Gastrocnemius medialis (tissue), 4 donors: Measurements from ENCODE around the gene RFC1. TPM values are rescaled to one million over a fixed set of nuclear protein-coding genes. Genes with fewer than 3 reads are reported as not detected.

ENCODE experiments used
- ATAC-seq, 2 donors: fragments of 150-250 bp; one replicate each; pipeline ENCODE4 v1.9.1; 2016
- DNase-seq, 2 donors: peaks; one replicate each; pipeline ENCODE4 v3.0.0-alpha.2; 2019
- H3K27ac ChIP-seq, 4 donors: fragments of 200-600 bp; sonication (generic); 1 replicate in 1 of 4; 2 replicates in 3 of 4; pipeline ENCODE4 v1.5.1; 2016 to 2018; ENCODE audit warnings: mild to moderate bottlenecking in 2 of 4, moderate library complexity in 1 of 4
- H3K27me3 ChIP-seq, 3 donors: fragments of 200-600 bp; sonication (generic) in 2 of 3; 1 replicate in 1 of 3; 2 replicates in 2 of 3; pipeline versions ENCODE4 v1.5.1 to v1.6.0; 2016 to 2019; ENCODE audit warnings: mild to moderate bottlenecking in 1 of 3, moderate library complexity in 1 of 3
- H3K36me3 ChIP-seq, 2 donors: fragments of 200-600 bp; sonication (generic) in 1 of 2; one replicate each; pipeline ENCODE4 v1.5.1; 2017 to 2018
- H3K4me1 ChIP-seq, 2 donors: fragments of 200-600 bp; sonication (generic) in 1 of 2; one replicate each; pipeline ENCODE4 v1.5.1; 2016 to 2017; ENCODE audit warnings: mild to moderate bottlenecking in 2 of 2
- H3K4me3 ChIP-seq, 4 donors: fragments of 200-600 bp; sonication (generic) in 3 of 4; 1 replicate in 1 of 4; 2 replicates in 3 of 4; pipeline ENCODE4 v1.5.1; 2016 to 2019; ENCODE audit warnings: mild to moderate bottlenecking in 2 of 4
- H3K9me3 ChIP-seq, 3 donors: fragments of 200-600 bp; sonication (generic) in 2 of 3; 1 replicate in 1 of 3; 2 replicates in 2 of 3; pipeline ENCODE4 v1.5.1; 2016 to 2019
- CTCF ChIP-seq, 5 experiments: fragments of 450-650 bp in 3 of 5; fragments of 200-600 bp in 2 of 5; sonication (generic) in 2 of 5; IDR thresholded peaks in 4 of 5; conservative IDR thresholded peaks in 1 of 5; 1 replicate in 4 of 5; 2 replicates in 1 of 5; pipeline ENCODE4 v1.5.1; 2016 to 2019; ENCODE audit warnings: antibody characterized with exemption in 5 of 5, mild to moderate bottlenecking in 3 of 5, moderate library complexity in 3 of 5
- POLR2A ChIP-seq, 2 donors: fragments of 450-650 bp; IDR thresholded peaks; one replicate each; pipeline ENCODE4 v1.6.1; 2017; ENCODE audit warnings: antibody characterized with exemption in 2 of 2, mild to moderate bottlenecking in 2 of 2, moderate library complexity in 2 of 2
- in situ Hi-C, 4 donors: fragments of 200-750 bp; cut with MboI; loops; one replicate each; pipeline versions ENCODE4 v1.15.0 to v1.8.0; 2017; ENCODE audit warnings: low sequenced_read_pairs in 4 of 4
- intact Hi-C: fragments of 100-400 bp; cut with DNase I; formaldehyde crosslinking; loops from one replicate; pipeline ENCODE4 v1.15.1; 2023; ENCODE audit warnings: low total_unique reads
- total RNA-seq, 4 donors: library from RNA; depleted of rRNA; stranded (reverse); fragments of >200 nt; gene quantifications; one replicate each; pipeline versions ENCODE4 v1.1.0 to v1.2.3, GENCODE V29; 2016

RFC1 gene
- total RNA-seq, 4 donors from 2014 or later: 13.9 to 47.9 (median 21.6) TPM

DNA sequence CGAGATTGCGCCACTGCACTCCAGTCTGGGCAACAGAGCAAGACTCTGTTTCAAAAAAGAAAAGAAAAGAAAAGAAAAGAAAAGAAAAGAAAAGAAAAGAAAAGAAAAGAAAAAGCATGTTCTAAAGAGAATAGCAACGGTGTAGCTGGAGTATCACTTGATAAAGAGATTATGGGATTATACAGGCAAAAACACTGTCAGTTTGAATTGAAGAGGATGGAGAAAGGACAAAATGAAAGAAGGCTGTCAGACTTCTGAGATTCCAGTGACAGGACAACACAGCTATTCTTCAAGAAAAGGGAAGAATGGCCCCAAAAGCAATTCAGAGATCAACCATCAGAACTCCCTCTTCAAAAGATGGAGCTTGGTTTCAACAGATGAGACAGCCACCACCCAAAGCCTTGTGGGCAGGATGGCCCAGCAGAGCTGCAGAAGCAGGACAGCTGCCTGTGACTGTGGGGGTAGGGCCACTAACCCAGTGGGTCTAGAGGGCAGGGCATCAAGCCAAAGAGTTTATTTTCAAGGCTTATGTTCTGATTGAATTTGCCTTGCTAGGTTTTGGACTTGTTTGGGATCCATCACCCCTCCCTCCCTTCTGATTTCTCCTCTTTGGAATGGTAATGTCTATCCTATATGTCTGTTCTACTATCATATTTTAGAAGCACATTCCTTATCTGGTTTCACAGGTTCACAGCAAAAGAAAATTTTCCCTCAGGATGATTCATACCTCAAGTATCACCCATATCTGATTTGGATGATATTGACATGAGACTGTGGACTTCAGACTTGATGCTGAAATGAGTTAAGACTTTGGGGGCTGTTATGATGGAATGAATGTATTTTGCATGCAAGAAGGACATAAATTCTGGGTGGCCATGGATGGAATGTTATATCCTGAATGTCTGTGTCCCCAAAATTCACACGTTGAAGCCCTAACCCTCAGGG is 17.5 kb downstream of the RFC1 start:
- peaks cover 0 to 15% of the 10 kb centered on the region in 2 donors for H3K36me3 ChIP-seq
- TF ChIP-seq CTCF (IDR thresholded peaks at IDR 0.05 in 4 of 5, conservative IDR thresholded peaks at IDR 0.05 in 1 of 5) (no peak), POLR2A (IDR thresholded peaks at IDR 0.05) (no peak)

DNA sequence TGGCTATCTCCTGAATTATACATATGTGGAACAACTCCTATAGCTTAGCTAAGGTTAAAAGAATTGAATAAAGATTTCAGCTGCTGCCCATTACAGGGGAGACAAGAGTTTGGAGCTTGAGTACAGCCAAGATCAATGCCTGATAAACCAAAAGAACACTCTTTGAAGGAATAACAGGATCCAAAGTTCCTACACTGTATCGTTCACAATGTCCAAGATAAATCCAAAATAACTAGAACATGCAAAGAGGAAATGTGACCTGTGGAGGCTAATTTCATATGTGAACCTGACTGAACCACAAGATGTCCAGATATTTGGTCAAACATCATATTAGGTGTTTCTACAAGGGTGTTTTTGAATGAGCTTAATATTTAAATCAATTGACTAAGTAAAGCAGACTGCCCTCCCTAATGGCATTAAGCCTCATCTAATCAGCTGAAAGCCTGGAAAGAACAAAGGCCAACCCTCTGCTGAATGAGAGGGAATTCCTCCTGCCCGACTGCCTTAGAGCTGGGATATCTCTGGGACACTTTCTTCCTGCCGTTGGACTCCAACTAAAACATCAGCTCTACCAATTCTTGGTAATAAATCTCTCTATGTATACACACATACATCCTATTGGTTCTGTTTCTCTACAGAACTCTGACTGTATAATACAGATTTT is 19.2 kb downstream of the RFC1 start:
- Histone ChIP-seq H3K9me3 (no peaks in the 10 kb centered on the region), H3K27ac (no peak overlapping the region), H3K4me1 (no peaks in the 10 kb centered on the region), H3K36me3 (peaks cover 0 to 15% of the 10 kb centered on the region in 2 donors), H3K4me3 (no peak overlapping the region), H3K27me3 (no peaks in the 10 kb centered on the region)
- DNase-seq (no peak), ATAC-seq (no peak)
- intact Hi-C loops (no loop called here), in situ Hi-C loops (no loop called here)
- TF ChIP-seq CTCF (IDR thresholded peaks at IDR 0.05 in 4 of 5, conservative IDR thresholded peaks at IDR 0.05 in 1 of 5) (no peak), POLR2A (IDR thresholded peaks at IDR 0.05) (no peak)

More for the DNA sequence above, 17.5 kb downstream of the RFC1 start:
- no peak for ATAC-seq
- in situ Hi-C loops: no loop called here
- Histone ChIP-seq H3K27ac (no peak overlapping the region), H3K4me3 (no peak overlapping the region), H3K4me1 (peaks cover 0 to 3% of the 10 kb centered on the region in 2 donors), H3K27me3 (no peaks in the 10 kb centered on the region), H3K9me3 (no peaks in the 10 kb centered on the region)
- no peak for DNase-seq
- intact Hi-C loops: no loop called here

GRCh38 chr4:39342731-39343130 is 23.4 kb downstream of the RFC1 start:
- Histone ChIP-seq H3K27me3 (no peaks in the 10 kb centered on the region), H3K36me3 (no peaks in the 10 kb centered on the region), H3K4me3 (no peak overlapping the region), H3K4me1 (no peaks in the 10 kb centered on the region), H3K27ac (no peak overlapping the region), H3K9me3 (no peaks in the 10 kb centered on the region)
- ATAC-seq (no peak), DNase-seq (no peak)
- intact Hi-C loops (no loop called here), in situ Hi-C loops (no loop called here)
- TF ChIP-seq POLR2A (IDR thresholded peaks at IDR 0.05): no peak
- no peak for TF ChIP-seq CTCF (IDR thresholded peaks at IDR 0.05 in 4 of 5, conservative IDR thresholded peaks at IDR 0.05 in 1 of 5)

- ATAC-seq (no peak), DNase-seq (no peak)
- intact Hi-C loops (no loop called here), in situ Hi-C loops (no loop called here)
- no peak overlapping the region for H3K27ac ChIP-seq
- TF ChIP-seq CTCF (IDR thresholded peaks at IDR 0.05 in 4 of 5, conservative IDR thresholded peaks at IDR 0.05 in 1 of 5) (no peak), POLR2A (IDR thresholded peaks at IDR 0.05) (no peak)
- H3K4me3 ChIP-seq: no peak overlapping the region
- no peaks in the 10 kb centered on the region for H3K9me3 ChIP-seq
- no peaks in the 10 kb centered on the region for H3K27me3 ChIP-seq
- H3K4me1 ChIP-seq: no peaks in the 10 kb centered on the region
- no peaks in the 10 kb centered on the region for H3K36me3 ChIP-seq
Observed at GRCh38 chr4:39341075-39341725, 25.0 kb downstream of the RFC1 start.
